Raji (cell line): Measurements from ENCODE around the gene IGF2BP3.

Experiments used
- POLR2A ChIP-seq: IDR thresholded peaks from 2 replicates; pipeline ENCODE4 v1.6.1; 2011; ENCODE audit warnings: low read depth, low read length, control low read depth; ENCODE audit not compliant: insufficient read depth

IGF2BP3 gene

DNA sequence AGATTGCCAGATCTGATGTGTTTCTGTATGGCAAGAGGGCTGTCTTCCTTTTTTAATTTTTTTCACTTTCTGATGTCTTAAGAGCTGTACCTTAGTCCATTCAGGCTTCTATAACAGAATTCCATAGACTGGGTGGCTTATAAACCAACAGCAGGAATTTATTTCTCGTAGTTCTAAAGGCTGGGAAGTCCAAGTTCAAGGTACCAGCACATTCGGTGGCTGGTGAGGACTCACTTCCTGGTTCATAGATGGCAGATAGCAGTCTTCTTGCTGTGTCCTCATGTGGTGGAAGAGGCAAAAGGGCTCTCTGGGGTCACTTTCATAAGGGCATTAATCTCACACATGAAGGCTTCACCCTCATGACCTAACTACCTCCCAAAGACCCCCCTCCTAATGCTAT lies 202.9 kb downstream of the IGF2BP3 start:
- no peak for TF ChIP-seq POLR2A

DNA sequence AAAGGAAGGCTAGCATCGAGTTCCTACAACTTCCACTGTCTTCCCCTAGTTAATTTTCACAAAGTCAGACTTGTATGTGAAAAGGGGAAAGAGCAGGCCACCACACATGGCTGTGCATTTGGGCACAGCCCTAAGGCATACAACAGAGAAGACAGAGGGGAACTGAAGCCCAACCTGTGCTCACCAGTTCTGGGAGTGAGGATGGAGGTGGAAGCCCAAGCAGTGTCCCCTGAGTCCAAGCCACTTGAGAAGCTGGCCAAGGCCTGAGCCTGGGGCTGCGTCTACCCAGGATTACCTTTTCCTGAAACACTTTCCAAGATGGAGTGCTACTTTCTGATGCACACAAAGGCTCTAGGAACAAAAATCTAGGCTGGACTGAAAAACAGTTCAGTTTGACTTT lies 203.4 kb downstream of the IGF2BP3 start:
- TF ChIP-seq POLR2A, result no peak

DNA sequence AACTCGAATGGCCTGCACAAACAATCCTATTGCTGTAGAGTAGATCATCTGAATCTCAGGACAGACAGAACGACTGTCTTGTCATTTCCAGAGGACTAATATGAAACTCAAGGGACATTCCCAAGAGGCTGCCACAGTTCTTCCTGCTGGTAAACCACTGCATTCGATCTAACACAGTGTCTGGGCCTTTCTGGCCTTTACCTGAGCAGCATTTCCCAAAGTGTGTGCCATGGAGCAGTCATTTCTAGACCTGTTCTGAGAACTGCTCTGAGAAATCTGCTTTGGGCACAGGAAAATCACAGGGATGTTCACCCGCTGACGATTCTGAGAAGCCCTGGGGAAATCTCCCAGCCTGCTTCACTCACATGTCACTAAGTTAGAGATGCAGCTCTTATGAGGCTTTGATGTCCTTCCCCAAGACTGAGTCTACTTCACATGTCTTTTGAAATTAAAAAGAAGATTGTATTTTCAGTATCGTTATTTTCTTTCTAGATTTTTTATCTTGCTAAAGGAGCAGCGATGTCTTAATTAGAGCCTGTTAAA lies 205.3 kb downstream of the IGF2BP3 start:
- TF ChIP-seq POLR2A, result no peak

DNA sequence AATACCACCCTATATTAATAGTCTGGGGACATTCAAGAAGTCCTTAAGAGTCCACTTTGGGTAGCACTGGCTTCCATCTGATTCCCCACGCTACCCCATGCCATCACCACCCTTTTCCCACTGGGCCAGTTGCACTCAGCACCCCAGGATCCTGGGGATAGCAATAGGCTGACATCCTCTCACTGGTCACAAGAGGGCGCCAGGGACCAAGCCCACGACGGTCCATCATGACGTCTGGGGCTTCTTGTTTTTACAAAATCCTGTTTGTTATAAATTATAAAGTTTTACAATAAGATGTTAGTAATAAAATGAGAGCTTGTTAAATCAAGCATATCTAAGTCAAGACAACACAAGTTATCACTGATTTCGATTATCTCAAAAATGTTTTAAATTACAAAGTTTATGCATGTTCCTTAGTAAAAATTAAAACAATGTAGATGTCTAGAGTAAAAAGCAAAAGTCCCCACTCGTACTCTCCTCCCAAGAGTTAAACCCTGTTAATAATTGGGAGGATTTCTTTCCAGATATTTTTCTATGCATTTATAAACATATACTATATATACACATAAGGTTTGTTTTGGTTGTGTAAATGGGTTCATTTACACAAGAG lies 208.3 kb downstream of the IGF2BP3 start:
- TF ChIP-seq POLR2A, result no peak

DNA sequence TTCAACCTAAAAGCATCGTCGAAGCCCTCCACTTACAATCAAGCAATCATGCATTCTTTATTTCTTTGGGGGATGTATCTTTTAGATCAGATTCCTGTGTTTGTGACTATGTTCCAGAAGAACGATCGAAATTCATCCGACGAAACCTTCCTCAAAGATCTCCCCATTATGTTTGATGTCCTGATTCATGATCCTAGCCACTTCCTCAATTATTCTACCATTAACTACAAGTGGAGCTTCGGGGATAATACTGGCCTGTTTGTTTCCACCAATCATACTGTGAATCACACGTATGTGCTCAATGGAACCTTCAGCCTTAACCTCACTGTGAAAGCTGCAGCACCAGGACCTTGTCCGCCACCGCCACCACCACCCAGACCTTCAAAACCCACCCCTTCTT lies 209.9 kb downstream of the IGF2BP3 start:
- no peak for TF ChIP-seq POLR2A
